GM19324 (cell line): Measurements from ENCODE around the gene C6orf62.
"Not testable (repeated sequence)": the region's sequence is repeated elsewhere in the genome, so short reads cannot be mapped to it uniquely, and the experiment has no call there.

ENCODE experiments used
- ATAC-seq: cut with Tn5 transposase; IDR thresholded peaks from one replicate; pipeline ENCODE4 v1.9.1; 2021; ENCODE audit warnings: mild to moderate bottlenecking, moderate library complexity; ENCODE audit not compliant: unreplicated experiment, low FRiP score

Gene C6orf62

GRCh38 chr6:24702720-24703282 lies 16.2 kb downstream of the C6orf62 start:
- no peak for ATAC-seq

- no peak for ATAC-seq
These were observed 19.2 kb downstream of the C6orf62 start for GRCh38 chr6:24699521-24700359.

GRCh38 chr6:24696097-24696496 lies 22.9 kb downstream of the C6orf62 start:
- no peak for ATAC-seq

- ATAC-seq, result not testable (repeated sequence)
These were observed 23.3 kb downstream of the C6orf62 start for GRCh38 chr6:24695635-24696034.

- ATAC-seq, result peak; percentile 47
These were observed 24.8 kb downstream of the C6orf62 start for GRCh38 chr6:24694198-24694597.

- ATAC-seq, result no peak
These were observed 25.9 kb downstream of the C6orf62 start for GRCh38 chr6:24692848-24693592.

GRCh38 chr6:24692415-24692814 lies 26.5 kb downstream of the C6orf62 start:
- no peak for ATAC-seq

GRCh38 chr6:24692003-24692402 lies 27.0 kb downstream of the C6orf62 start:
- no peak for ATAC-seq

GRCh38 chr6:24691550-24691949 lies 27.4 kb downstream of the C6orf62 start:
- no peak for ATAC-seq

GRCh38 chr6:24690593-24690992 lies 28.4 kb downstream of the C6orf62 start:
- ATAC-seq, result no peak

GRCh38 chr6:24689964-24690363 lies 29.0 kb downstream of the C6orf62 start:
- ATAC-seq, result no peak

- ATAC-seq, result no peak
These were observed 32.0 kb downstream of the C6orf62 start for GRCh38 chr6:24686946-24687345.

- ATAC-seq, result no peak
These were observed 32.5 kb downstream of the C6orf62 start for GRCh38 chr6:24686408-24686807.

- ATAC-seq, result no peak
These were observed 35.4 kb downstream of the C6orf62 start for GRCh38 chr6:24683297-24684296.

- no peak for ATAC-seq
These were observed 38.4 kb downstream of the C6orf62 start for GRCh38 chr6:24680582-24680981.

GRCh38 chr6:24678792-24679352 lies 40.1 kb downstream of the C6orf62 start:
- ATAC-seq, result not testable (repeated sequence)

- ATAC-seq, result no peak
These were observed 45.3 kb downstream of the C6orf62 start for GRCh38 chr6:24673625-24674024.

- no peak for ATAC-seq
These were observed 46.3 kb downstream of the C6orf62 start for GRCh38 chr6:24672620-24673182.

GRCh38 chr6:24671077-24671476 lies 47.9 kb downstream of the C6orf62 start:
- not testable (repeated sequence) for ATAC-seq
